Hepatic stellate cell (primary cell): Measurements from ENCODE around the gene CDHR1.

Source experiments
- DNase-seq: peaks from one replicate; pipeline ENCODE4 v3.0.0; 2011; ENCODE audit warnings: low spot score

The CDHR1 gene

DNA sequence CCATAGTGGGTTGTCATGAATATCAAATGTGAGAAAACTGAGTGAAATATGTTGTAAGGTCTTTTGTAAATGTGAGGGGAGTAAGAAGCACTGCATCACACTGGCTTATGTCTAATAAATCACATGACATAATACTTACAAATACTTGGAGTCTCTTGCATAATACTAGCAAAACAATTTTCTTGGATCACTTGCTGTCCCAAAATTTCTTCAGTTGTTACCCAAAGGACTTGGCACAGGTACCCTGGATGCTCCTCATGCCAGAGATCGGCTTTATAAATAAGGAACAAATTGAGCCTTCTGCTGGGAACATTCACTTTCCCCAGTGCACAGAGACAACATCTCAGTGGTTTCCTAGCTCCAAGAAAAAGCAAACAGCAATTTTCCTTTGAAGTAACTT is 36.0 kb downstream of the CDHR1 start:
- DNase-seq, result no peak

DNA sequence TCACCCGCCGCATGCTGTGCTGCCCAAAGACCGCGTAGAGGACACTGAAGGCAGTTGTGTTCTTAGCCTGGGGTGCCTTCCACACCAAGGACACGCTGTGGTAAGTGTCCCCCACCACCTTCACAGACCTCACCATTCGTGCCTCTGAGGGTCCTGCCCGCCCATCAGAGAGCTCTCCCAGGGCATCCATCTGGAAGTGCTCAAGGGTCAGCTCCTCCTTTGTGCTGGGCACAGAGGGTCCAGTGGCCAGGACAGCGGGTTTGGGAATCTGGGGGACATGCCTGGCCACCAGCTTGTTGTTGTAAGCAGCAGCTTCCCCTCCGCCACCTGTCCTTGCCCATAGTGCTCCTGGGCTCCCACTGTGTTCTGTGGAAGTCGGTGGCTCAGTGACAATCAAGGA is 38.0 kb downstream of the CDHR1 start:
- no peak for DNase-seq

DNA sequence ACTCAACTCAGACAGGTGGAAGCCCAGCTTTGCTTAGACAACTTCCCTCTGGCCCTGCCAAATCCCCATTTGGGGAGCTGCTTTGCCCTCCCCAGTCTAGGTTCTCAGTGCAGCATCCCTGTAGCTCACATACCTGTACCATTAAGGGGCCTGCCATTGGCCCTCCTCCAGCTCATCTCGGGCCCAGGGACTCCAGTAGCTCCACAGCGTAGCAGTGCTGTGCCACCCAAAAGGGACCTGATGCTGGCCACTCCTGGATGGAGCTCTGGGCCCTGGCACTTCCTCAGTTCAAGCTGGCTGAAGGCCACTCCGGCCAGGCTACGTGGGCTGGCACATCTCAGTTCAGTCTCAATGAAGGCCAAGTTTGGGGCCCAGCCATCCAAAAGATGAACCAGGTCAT is 39.6 kb downstream of the CDHR1 start:
- no peak for DNase-seq

DNA sequence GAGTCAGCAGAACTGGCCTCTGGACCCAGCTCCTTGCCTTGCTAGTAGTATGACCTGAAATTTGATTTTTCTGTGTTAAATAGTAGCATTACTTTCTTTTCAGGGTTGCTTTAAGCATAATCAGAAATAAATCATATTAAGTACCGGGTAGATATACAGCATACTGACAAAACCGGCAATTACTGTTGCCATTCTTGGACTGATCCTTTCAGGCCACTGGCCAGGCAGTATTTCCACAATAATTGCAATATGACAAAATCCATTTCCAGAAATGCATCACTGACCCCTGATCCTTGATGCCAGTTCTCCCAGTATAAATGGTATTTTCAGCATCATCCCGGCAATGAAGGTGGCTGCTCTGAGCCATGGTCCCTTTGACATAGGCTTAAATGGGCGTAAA is 40.1 kb downstream of the CDHR1 start:
- no peak for DNase-seq

DNA sequence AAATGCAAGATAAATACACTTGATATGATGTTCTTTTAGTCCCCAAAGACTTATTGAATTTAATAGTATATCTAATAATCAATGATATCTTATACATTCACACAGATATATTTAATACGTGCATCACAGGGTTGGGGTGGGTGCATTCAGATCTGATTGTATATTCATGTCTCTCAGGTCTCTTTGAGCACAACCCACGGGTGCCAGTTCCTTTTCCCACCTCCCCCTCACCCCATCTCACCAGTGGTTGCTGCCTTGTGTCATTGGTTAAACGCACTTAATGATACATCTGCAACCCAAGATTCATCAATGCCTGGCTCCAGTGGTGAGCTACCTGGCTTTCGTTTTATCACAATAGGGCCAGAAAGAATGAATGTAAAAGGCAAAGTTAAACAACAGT is 40.8 kb downstream of the CDHR1 start:
- no peak for DNase-seq

DNA sequence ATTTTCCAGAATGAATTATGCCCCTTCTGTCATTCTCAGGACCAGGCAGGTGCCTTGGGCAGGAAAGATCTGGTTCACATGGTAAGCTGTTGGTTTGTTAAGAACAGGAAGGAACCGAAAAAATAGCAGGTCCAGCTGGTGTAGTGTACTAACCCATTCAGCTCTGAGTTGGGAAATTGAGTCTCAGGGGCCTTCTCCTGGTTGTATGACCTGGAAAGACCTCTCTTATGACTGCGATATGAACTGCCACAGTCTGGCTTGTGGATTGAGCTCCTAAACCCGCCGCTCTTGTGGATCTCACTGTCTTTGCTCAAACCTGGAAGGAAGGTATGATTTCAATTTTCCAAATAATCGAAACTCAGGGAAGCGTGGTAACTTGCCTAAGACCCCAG is 42.5 kb downstream of the CDHR1 start:
- DNase-seq, result no peak

DNA sequence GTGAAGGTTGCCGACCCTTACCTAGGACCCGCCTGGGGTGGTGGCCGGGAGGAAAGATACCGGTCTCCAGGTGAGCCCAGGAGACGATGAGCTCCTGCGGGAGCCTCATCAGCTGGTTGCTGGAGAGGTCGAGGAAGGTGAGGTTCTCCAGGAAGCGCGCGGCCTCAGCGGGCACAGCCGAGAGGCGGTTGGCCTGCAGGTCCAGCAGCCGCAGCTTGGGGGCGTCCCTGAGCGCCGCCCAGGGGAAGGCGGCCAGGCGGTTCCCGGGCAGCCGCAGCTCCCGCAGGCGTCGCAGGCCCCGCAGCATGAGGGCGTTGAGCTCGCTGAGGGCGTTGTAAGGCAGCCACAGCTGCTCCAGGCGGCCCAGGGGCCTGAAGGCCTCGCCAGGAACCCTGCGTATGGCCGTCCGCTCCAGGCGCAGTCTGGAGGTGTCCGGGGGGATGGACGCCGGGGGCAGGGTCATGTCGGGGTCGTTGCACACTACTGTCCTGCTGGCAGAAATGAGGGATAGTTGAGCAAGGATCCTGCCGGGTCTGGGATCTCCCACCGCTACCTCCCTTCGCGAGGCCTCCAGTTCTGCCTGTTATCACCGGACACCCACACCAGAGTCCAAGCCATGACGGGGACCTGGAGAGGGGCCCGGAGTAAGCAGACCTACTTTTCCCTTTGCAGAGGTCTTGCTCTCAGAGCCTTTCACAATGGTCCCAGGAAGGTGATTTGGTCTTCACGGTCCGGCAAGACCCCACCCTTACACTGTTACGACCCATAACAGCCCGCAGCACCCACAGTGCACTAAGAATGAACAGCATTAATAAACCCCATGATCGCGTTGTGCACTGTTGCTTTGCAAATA is 43.1 kb downstream of the CDHR1 start:
- no peak for DNase-seq

DNA sequence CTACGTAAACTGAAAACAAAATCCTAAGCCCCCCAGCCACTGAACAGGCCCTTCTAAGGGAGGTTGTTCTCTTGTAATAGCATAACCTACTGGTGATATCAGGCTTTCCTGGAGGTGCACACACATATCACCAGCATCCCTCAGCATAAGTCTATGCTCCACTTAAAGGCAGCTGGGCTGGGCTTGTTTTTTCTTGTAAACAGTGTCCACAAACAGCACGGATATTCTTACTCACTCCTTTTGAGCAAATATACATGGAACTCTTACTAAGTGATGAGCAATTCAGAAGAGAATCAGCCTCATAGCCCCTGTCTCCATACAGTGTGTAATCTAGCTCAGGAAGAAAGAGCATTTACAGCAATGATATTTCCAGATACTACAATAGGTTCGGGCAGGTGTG is 44.6 kb downstream of the CDHR1 start:
- DNase-seq, result no peak

DNA sequence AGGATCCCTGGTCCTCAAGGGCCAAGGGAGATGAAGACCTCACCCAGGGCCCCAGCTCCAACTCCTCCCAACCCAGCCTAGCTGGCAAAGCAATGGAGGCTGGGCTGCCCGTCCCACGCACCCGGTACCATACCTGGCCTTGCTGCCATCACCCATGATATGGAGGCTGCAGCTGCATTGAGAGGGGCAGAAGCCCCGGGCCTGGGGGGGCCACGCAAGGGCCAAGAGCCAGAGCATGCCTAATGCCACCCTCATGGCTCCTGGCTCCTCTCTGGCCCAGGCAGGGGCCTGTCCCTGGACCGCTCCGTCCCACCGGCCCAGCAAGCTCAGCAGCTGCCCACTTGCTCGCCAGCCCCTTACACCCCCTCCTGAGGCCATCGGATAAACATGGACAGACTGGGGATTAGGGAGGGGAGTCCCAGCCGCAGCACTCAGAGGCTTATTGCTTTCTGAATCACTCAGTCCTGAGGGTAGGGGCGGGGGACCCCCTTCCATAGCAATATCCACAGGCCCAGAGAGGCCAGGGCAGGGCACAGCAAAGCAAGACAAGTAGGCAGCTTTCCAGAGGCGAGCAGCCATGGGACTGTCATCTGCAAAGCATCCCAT is 47.0 kb downstream of the CDHR1 start, which contains the start of gene LRIT1:
Gene LRIT1 (minus strand): TSS at position 362 of the 606 bp plus-strand sequence. CDS start 107 bp downstream, at position 255.
- no peak for DNase-seq

DNA sequence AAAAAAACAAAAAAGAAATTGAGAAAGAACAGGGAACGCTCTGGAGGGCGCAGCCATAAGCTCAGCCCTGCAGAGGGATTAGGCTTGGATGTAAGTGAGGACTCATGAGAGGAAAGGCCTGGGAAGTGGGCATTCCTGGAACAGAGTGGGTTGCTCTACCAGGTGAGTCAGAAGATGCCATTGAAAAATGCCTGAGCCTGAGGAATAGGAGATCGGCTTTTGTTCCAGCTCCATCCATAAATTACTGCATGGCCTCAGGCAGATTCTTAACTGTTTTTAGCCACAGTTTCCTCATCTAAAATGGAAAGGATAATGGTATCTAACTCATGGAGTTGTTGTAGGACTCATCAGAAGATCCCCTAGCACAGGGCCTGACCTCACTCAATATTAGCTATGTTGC is 49.4 kb downstream of the CDHR1 start:
- no peak for DNase-seq

DNA sequence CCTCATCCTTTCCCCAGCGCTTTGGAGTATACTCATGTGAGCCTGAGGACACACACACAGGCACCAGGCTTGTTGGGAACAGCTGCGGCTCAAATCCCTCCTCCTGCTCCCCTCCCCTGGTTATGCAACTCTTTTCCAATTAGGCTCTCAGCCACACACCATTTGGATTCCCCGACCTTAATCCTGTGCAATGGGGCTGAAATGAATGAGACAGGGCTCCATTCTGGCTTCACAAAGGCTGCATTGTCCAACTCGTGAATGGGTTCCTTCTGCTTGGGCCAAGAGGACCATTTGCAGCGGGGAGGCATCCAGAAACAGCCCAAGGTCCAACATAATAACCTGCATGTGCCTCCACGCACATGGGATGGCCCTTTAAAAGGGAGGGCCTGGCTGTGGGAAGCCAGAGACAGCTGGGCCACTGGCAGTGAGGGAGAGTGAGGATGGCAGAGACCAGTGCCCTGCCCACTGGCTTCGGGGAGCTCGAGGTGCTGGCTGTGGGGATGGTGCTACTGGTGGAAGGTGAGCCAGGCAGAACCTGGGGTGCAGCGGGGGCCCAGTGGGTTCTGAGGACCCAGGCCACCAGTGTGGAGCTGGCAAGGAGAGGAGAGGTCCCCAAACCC is 50.4 kb downstream of the CDHR1 start, which contains the start of gene RGR:
Gene RGR (plus strand): TSS at position 403 of the 620 bp plus-strand sequence. CDS start 38 bp downstream, at position 441.
- DNase-seq, result no peak

DNA sequence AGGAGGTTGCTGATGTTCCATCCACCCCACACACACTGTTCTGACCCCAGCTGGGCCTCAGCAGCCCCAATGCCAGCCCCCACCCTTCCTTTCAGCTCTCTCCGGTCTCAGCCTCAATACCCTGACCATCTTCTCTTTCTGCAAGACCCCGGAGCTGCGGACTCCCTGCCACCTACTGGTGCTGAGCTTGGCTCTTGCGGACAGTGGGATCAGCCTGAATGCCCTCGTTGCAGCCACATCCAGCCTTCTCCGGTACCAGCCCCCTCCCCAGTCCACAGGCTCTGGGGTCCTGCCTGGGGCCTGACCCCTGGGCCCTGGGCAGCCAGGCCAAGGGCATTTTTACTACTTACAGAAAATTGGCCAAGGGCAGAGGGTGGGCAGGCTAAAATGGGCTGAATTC is 53.2 kb downstream of the CDHR1 start:
- no peak for DNase-seq

DNA sequence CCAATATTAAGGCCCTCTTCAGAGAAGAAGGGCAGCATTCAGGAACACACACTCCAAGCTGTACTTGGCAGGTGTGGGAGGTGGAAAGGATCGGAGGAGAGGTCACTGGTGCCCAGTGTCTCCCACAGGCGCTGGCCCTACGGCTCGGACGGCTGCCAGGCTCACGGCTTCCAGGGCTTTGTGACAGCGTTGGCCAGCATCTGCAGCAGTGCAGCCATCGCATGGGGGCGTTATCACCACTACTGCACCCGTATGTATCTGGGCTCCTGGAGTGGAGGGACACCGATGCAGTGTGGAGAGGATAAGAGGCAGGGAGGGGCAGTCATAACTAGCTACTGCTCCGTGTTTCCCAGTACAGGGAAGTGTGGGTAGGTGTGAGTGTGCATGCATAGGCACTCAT is 54.5 kb downstream of the CDHR1 start:
- DNase-seq, result no peak

DNA sequence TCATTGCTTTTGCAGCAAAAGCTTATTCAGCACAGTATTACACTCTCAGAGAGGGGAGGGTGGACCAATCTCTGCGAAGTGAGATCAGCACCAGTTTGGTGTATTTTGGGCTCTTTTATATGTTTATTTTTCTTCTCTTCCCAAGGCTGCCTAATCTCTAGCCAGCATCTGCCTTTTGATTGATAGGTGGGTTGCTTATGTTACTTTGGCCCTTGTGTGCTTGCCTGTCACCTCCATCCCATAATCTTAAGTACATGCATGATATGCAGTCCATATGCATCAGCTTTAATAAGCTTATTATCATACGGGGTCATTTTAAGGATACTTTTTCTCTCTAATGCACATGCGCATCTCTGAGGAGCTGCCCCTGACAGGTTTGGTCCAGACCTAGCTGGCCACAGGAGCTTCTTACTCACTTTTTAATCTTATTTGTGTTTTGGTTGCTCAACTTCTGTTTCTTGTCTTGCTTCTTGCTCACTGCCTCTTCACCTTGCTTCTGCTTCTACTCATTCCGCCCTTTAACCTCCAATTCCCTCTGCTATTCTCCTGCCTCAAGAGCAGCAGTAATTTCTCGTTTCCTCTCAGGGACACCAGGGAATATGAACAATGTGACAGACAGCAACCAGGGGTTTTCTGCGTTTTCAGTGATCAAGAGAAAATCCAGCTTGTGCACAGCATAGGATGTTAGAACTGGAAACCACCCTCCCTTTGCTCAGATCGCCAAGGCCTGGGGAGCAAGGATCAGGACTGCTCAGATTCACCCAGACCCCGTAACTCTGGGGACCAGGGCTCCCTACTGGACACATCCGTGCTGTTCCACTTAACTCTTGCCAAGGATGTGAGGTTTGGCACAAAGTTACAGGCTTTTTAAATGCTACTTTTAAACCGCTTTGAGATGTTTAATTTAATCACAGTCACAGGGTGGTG is 60.5 kb downstream of the CDHR1 start:
- no peak for DNase-seq

DNA sequence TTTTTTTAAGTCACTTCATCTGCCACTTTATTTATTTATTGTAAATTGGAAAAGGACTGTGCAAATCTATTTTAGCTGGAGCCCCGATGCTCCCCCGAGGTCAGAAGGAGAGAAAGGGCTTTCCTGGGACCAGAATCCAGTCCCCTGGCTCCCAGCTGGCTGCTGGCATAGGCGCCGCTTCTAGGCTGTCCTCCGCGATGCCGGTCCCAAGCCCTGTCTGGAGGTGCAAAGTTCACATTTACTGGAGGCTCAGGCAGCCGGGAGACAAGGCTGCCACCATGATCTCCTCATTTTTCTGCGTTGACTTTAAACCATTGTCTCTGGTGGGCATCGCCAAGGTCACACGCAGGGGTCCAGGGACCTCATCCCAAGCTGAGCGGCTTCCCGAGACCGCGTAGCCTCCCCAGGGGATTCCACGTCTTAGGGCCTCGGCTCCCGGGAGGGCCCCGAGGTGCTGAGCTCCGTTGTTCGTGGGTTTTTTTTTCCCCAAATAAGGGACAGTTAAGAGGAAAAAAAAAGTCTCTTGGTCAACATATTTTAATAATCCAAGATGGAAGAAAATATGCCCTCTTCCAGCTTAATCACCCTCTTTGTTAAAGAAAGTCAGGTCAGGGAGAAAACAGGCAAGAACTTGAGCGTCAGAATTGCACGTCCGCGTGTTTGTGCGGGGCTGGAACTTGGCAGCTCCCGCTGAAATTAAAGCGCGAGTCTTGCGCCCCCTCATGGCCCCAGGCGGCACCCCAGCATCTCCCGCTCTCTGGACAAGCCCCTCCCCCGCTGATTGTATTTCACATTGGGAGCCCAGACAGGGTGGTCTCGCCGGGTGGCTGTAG is 62.4 kb downstream of the CDHR1 start:
- peak; percentile 49 for DNase-seq

DNA sequence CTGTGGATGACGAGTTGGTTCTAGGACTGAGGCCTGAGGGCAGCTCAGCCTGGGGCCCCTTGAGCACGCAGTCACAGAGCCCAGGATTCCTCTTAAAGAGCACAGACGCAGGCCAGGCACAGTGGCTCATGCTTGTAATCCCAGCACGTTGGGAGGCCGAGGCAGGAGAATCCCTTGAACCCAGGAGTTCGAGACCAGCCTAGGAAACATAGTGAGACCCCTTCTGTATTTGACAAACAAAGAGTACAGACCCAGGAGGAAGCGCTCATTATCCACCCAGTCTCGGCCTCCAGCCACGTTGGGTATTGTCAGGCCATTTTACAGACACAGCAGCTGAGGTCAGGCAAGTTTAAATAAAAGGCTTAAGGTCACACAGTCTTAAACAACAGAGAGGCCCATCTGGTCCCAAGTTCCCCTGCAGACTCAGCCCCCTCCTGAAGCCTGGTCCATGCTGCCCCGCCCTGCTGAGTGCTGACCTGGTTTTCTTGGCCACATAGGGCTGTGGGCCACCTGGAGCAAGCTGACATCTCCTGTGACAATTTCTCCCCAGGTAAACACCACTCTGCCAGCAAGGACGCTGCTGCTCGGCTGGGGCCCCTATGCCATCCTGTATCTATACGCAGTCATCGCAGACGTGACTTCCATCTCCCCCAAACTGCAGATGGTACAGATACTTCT is 63.1 kb downstream of the CDHR1 start:
- no peak for DNase-seq

DNA sequence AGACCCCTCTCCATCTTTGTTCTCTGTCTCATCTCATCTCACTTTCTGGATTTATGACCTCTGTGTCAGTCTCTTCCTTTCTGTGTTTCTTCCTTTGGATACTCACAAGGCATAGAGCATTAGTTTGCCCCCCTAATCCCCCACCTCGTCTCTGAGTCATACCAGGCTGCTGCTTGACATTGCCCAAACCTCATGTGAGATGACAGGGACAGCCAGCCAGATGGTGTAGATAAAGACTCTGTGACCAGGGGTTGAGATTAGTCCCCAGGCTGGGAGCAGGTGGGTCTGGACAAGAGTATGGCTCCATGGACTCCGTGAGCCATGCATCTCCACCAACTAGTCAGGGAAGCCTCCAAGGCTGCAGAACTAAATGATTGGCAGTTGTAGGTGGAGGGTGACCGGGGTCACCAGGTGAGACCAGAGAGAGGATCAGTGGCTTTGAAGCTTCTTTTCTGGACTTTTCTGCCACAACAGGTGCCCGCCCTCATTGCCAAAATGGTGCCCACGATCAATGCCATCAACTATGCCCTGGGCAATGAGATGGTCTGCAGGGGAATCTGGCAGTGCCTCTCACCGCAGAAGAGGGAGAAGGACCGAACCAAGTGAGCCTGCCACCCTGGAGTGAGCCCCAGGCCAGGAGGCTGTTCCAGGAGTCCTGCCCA is 63.8 kb downstream of the CDHR1 start:
- no peak for DNase-seq

DNA sequence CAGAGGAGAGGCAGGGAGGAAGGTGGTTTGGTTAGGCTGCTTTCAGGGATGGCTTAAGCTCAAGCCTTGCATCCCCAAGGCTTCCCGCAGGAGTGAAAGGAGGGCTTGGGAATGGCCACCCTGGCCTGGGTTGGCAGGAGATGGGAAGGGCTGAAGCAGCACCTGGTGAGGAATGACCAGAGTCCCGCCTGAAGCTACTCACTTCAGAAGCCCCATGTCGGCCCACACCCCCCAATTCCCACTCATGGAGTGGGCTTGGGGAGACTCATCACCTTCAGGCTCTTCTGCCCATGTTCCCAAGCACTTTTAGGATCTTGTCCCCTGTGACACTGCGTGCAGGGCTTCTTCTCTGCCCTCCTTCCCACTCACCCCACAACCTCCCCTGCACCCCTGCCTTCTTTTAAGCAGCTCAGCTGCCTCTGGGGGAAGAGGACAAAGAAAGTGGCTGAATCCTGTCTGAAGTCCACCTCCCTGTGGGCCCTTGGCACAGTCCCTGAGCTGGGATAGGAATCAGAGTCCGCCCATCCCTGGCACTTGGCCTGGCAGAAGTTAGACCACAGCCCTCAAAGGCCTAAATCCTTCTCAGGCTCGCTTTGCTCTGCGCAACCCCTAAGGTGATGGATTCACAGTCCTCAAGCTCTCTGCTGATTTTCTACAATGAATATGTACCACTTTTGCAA is 67.0 kb downstream of the CDHR1 start:
- DNase-seq, result no peak

DNA sequence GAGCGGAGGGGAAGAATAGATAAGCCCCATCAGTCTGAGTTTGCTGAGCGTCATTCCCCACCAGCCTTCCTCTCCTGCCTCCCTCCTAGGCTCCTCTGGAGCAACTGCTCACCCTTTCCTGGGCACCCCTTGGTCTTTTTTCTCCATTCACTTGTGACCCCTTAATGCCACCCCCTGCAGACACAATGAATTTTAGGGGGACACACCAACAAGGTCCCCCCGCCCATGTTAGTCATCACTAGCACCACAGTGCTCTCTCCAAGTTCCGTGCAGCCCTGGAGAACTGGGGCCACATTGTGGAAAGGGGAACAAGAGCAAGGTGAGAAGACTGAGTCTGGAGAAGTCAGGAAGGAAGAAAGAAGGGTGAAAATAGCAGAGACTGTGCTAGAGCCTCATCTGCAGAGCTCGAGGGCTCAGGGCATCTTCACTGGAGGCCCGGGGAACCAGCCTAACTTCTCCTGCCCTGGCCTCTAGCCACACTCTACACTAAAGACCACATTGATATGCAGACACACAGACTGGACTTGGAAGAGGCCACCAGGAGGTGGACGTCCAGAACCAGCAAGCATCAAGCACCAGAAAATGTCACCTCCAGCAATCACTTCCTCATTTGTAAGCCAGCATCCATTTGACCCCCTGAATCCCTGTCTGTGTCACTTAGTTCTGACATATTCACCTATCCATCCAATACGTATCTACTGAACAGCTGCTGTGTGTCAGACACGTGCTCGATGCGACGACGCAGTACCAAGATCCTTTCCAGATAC is 68.0 kb downstream of the CDHR1 start:
- DNase-seq, result no peak
